SJCRH30 (cell line): ENCODE measurements around the gene CREB5. TPM values are rescaled to one million over a fixed set of nuclear protein-coding genes. Genes with fewer than 3 reads are reported as not detected.
"Not testable (repeated sequence)": the region's sequence is repeated elsewhere in the genome, so short reads cannot be mapped to it uniquely, and the experiment has no call there.

Experiments
- DNase-seq, 2 experiments: peaks; one replicate each; pipeline ENCODE4 v3.0.0-alpha.2; 2015 to 2020
- H3K27ac ChIP-seq: fragments of 250-450 bp; sonication (Bioruptor Pico); 2 replicates; pipeline ENCODE4 v1.5.1; 2020; ENCODE audit warnings: mild to moderate bottlenecking, moderate library complexity
- H3K27me3 ChIP-seq: fragments of 250-450 bp; sonication (Bioruptor Pico); 2 replicates; pipeline ENCODE4 v1.5.1; 2020; ENCODE audit warnings: mild to moderate bottlenecking, moderate library complexity
- H3K36me3 ChIP-seq: fragments of 250-450 bp; sonication (Bioruptor Pico); 2 replicates; pipeline ENCODE4 v1.5.1; 2020; ENCODE audit warnings: mild to moderate bottlenecking, moderate library complexity
- H3K4me1 ChIP-seq: fragments of 250-450 bp; sonication (Bioruptor Pico); 2 replicates; pipeline ENCODE4 v1.5.1; 2020; ENCODE audit warnings: mild to moderate bottlenecking, moderate library complexity
- H3K4me3 ChIP-seq: fragments of 250-450 bp; sonication (Bioruptor Pico); 2 replicates; pipeline ENCODE4 v1.5.1; 2020; ENCODE audit warnings: mild to moderate bottlenecking, moderate library complexity
- H3K9me3 ChIP-seq: fragments of 250-450 bp; sonication (Bioruptor Pico); replicated peaks from 2 replicates; pipeline ENCODE4 v1.5.1; 2020; ENCODE audit warnings: mild to moderate bottlenecking, moderate library complexity
- total RNA-seq: library from RNA; depleted of rRNA; stranded (reverse); fragments of >200 nt; shearing (Covaris generic); gene quantifications from 2 replicates; pipeline ENCODE4 v1.2.3, GENCODE V29; 2014

CREB5 gene
- total RNA-seq, 1 experiment from 2014 or later, result 20.8 TPM

GRCh38 chr7:28539289-28539981, 127.1 kb downstream of the CREB5 start:
- H3K9me3 ChIP-seq, result no peaks in the 10 kb centered on the region
- H3K27me3 ChIP-seq, result no peaks in the 10 kb centered on the region
- no peaks in the 10 kb centered on the region for H3K4me1 ChIP-seq
- H3K4me3 ChIP-seq, result no peak overlapping the region
- DNase-seq, result no peak
- no peaks in the 10 kb centered on the region for H3K36me3 ChIP-seq
- no peak overlapping the region for H3K27ac ChIP-seq

GRCh38 chr7:28542410-28542809, 130.1 kb downstream of the CREB5 start:
- no peak overlapping the region for H3K4me3 ChIP-seq
- no peaks in the 10 kb centered on the region for H3K27me3 ChIP-seq
- no peak overlapping the region for H3K27ac ChIP-seq
- peaks cover 8% of the 10 kb centered on the region for H3K9me3 ChIP-seq
- H3K36me3 ChIP-seq, result no peaks in the 10 kb centered on the region
- H3K4me1 ChIP-seq, result no peaks in the 10 kb centered on the region
- no peak for DNase-seq

GRCh38 chr7:28544453-28545117, 132.3 kb downstream of the CREB5 start:
- H3K27me3 ChIP-seq, result no peaks in the 10 kb centered on the region
- H3K27ac ChIP-seq, result no peak overlapping the region
- H3K4me3 ChIP-seq, result no peak overlapping the region
- no peaks in the 10 kb centered on the region for H3K36me3 ChIP-seq
- no peaks in the 10 kb centered on the region for H3K4me1 ChIP-seq
- H3K9me3 ChIP-seq, result peaks cover 10% of the 10 kb centered on the region
- DNase-seq, result no peak

DNA sequence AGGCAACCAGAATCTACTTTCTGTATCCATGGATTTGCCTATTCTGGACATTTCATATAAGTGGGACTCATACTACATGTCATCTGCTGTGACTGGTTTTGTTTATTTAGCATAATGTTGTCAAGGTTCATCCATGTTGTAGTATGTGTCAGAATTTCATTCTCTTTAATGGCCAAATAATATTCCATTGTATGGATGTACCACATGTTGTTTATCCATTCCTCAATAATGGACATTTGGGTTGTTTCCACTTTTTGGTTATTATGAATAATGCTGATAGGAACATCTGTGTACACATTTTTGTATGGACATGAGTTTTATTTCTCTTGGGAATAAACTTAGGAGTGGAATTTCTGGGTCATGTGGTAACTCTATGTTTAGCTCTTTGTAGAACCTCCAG, 133.7 kb downstream of the CREB5 start:
- no peaks in the 10 kb centered on the region for H3K27me3 ChIP-seq
- DNase-seq, result no peak
- H3K9me3 ChIP-seq, result peaks cover 10% of the 10 kb centered on the region
- H3K4me3 ChIP-seq, result no peak overlapping the region
- no peaks in the 10 kb centered on the region for H3K36me3 ChIP-seq
- no peaks in the 10 kb centered on the region for H3K4me1 ChIP-seq
- H3K27ac ChIP-seq, result no peak overlapping the region

GRCh38 chr7:28547115-28547514, 134.8 kb downstream of the CREB5 start:
- Histone ChIP-seq H3K4me1 (peaks cover 3% of the 10 kb centered on the region; the same call in 1 of the 2 replicates), H3K36me3 (no peaks in the 10 kb centered on the region)

GRCh38 chr7:28548416-28548815, 136.1 kb downstream of the CREB5 start:
- no peaks in the 10 kb centered on the region for H3K27me3 ChIP-seq
- peaks cover 3% of the 10 kb centered on the region; the same call in 1 of the 2 replicates for H3K4me1 ChIP-seq
- H3K27ac ChIP-seq, result no peak overlapping the region
- no peak for DNase-seq
- H3K36me3 ChIP-seq, result no peaks in the 10 kb centered on the region
- H3K4me3 ChIP-seq, result no peak overlapping the region
- peaks cover 10% of the 10 kb centered on the region for H3K9me3 ChIP-seq

More at GRCh38 chr7:28547115-28547514, 134.8 kb downstream of the CREB5 start:
- no peak overlapping the region for H3K27ac ChIP-seq
- no peak overlapping the region for H3K4me3 ChIP-seq
- no peaks in the 10 kb centered on the region for H3K27me3 ChIP-seq
- no peak for DNase-seq
- H3K9me3 ChIP-seq, result peaks cover 10% of the 10 kb centered on the region

DNA sequence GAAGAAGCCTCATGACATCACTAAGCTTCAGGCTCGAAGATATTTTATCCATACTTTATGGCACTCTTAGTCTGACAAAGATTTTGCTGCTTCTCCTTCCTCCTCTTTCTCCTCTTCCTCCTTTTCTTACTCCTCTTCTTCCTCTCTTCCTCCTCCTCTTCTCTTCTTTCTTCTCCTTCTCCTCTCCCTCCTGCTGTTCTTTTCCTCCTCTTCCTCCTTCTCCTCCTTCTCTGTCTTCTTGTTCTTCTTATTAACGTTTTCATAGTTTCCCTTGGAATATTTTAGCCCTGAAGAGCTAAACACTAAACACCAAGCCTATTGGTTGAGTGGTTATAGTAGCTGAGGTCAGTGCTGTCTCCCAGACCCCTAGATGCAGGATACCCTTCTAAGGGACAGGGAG, 137.7 kb downstream of the CREB5 start:
- H3K9me3 ChIP-seq, result peaks cover 10% of the 10 kb centered on the region
- no peaks in the 10 kb centered on the region for H3K36me3 ChIP-seq
- H3K27ac ChIP-seq, result no peak overlapping the region
- H3K4me3 ChIP-seq, result no peak overlapping the region
- DNase-seq, result no peak
- H3K4me1 ChIP-seq, result peaks cover 3% of the 10 kb centered on the region; the same call in 1 of the 2 replicates
- H3K27me3 ChIP-seq, result no peaks in the 10 kb centered on the region

DNA sequence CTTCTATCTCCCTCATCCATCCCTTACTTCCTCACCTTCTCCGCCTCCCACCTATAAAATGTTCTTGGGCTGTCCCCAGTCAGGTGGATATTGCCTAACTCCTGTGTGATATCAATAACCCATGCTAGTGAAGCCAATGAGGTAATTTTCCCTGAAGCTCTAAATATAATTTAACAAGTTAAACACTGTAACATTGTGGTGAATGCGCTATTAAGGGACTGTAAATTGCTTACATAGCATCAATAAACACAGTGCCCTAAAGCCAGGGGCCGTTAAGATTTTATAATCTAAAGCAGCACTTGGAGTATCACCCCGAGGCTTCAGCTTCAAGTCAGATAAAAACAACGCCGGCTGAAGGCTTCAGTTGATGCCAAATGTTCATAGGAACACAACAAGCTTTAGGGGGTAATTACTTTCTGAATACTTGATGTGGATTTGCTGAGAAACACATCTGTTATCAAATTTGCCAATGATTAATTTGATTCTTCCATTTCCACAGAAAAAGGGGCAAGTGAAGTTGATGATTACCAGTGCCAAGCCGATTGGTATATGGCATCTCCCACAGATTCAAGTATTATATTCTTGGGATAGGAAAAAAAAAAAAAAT, 138.4 kb downstream of the CREB5 start:
- no peaks in the 10 kb centered on the region for H3K27me3 ChIP-seq
- H3K27ac ChIP-seq, result no peak overlapping the region
- H3K36me3 ChIP-seq, result no peaks in the 10 kb centered on the region
- H3K9me3 ChIP-seq, result peaks cover 10% of the 10 kb centered on the region
- peaks cover 9% of the 10 kb centered on the region for H3K4me1 ChIP-seq
- no peak overlapping the region for H3K4me3 ChIP-seq
- no peak for DNase-seq

DNA sequence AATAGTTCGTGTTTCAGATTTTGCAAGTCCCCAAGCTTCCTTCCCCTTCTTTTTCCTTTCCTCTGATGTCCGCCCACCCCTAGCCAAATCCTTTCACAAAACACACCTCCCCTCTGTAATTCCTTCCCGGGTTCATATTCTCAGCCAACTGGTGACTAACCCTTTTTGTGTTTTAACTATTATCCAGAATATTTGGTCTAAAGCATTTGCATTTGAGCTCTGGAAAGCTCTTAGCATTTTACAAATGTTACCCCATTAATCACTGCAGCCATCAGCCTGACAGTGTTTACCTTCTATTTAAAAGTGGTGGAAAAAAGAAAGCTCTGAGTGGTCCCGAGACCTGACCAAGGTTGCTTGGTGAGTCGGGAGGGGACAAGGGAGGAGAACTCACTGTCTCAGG, 139.0 kb downstream of the CREB5 start:
- H3K27me3 ChIP-seq, result no peaks in the 10 kb centered on the region
- peaks cover 15% of the 10 kb centered on the region for H3K4me1 ChIP-seq
- no peak overlapping the region for H3K4me3 ChIP-seq
- H3K36me3 ChIP-seq, result no peaks in the 10 kb centered on the region
- peaks cover 10% of the 10 kb centered on the region for H3K9me3 ChIP-seq
- H3K27ac ChIP-seq, result no peak overlapping the region
- DNase-seq, result no peak

GRCh38 chr7:28551766-28552165, 139.4 kb downstream of the CREB5 start:
- not testable (repeated sequence) for H3K27ac ChIP-seq, H3K9me3 ChIP-seq, DNase-seq, H3K4me3 ChIP-seq, H3K36me3 ChIP-seq, H3K27me3 ChIP-seq
- H3K4me1 ChIP-seq, result peaks cover 19% of the 10 kb centered on the region

DNA sequence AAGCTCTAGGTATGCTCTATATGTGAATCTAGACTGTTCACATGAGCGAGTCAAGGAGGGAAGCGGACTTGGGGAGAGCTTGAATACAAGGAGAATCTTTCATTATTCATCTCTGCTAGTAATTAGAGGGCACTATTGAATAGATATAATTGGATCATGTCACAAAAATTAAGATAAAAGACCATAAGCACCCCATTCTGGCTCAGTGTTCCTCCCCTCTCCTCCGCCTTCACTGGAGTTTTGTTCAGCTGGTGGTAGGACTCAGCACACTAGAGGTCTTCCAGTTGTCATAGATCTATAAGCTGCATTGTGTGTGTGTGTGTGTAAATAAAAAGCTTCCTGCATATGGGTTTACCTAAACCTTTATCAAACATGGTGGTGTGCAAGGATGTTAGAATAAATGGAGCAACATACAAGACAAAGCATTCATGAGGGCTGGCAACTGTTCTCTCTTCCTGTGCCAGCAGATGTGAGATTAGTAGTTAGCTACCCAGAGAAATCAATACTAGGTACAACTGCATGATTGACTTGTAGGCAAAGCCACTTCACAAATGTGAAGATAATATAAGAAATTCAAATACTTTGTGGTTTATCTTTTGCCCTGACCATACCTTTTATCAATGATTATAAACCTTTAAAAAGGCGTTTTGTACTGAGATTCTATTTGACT, 142.6 kb downstream of the CREB5 start:
- Histone ChIP-seq H3K4me3 (no peak overlapping the region), H3K27me3 (no peaks in the 10 kb centered on the region), H3K9me3 (no peaks in the 10 kb centered on the region), H3K27ac (no peak overlapping the region), H3K4me1 (peaks cover 19% of the 10 kb centered on the region), H3K36me3 (no peaks in the 10 kb centered on the region)
- no peak for DNase-seq

- H3K27ac ChIP-seq, result no peak overlapping the region
- peak; percentile 19 to 52 for DNase-seq
Observed at GRCh38 chr7:28556025-28556424, 143.7 kb downstream of the CREB5 start.

GRCh38 chr7:28556671-28557070, 144.4 kb downstream of the CREB5 start:
- H3K27me3 ChIP-seq, result no peaks in the 10 kb centered on the region
- H3K9me3 ChIP-seq, result no peaks in the 10 kb centered on the region
- DNase-seq, result no peak

More at GRCh38 chr7:28556025-28556424, 143.7 kb downstream of the CREB5 start:
- Histone ChIP-seq H3K4me3 (no peak overlapping the region), H3K4me1 (peaks cover 19% of the 10 kb centered on the region), H3K36me3 (no peaks in the 10 kb centered on the region), H3K27me3 (no peaks in the 10 kb centered on the region), H3K9me3 (no peaks in the 10 kb centered on the region)

GRCh38 chr7:28558236-28558635, 145.9 kb downstream of the CREB5 start:
- H3K9me3 ChIP-seq, result no peaks in the 10 kb centered on the region
- H3K27me3 ChIP-seq, result no peaks in the 10 kb centered on the region
- H3K4me3 ChIP-seq, result no peak overlapping the region
- H3K4me1 ChIP-seq, result peaks cover 16% of the 10 kb centered on the region
- no peak overlapping the region for H3K27ac ChIP-seq
- no peaks in the 10 kb centered on the region for H3K36me3 ChIP-seq
- DNase-seq, result no peak

More at GRCh38 chr7:28556671-28557070, 144.4 kb downstream of the CREB5 start:
- no peaks in the 10 kb centered on the region for H3K36me3 ChIP-seq
- H3K4me3 ChIP-seq, result no peak overlapping the region
- no peak overlapping the region for H3K27ac ChIP-seq
- peaks cover 16% of the 10 kb centered on the region for H3K4me1 ChIP-seq

- H3K27ac ChIP-seq, result no peak overlapping the region
- H3K9me3 ChIP-seq, result no peaks in the 10 kb centered on the region
- peaks cover 10% of the 10 kb centered on the region for H3K4me1 ChIP-seq
- H3K36me3 ChIP-seq, result no peaks in the 10 kb centered on the region
- no peaks in the 10 kb centered on the region for H3K27me3 ChIP-seq
- H3K4me3 ChIP-seq, result no peak overlapping the region
- DNase-seq, result no peak
Observed at GRCh38 chr7:28560767-28561166, 148.4 kb downstream of the CREB5 start.
